PC-9 (cell line): ENCODE measurements around the gene GARNL3.

Experiments
- EZH2 ChIP-seq: fragments of 200-600 bp; sonication (generic); IDR thresholded peaks from 2 replicates; pipeline ENCODE4 v1.8.0; 2017; ENCODE audit warnings: antibody characterized with exemption, low read depth
- TF ChIP-seq, protein P1 (sequence below): fragments of 200-600 bp; sonication (generic); conservative IDR thresholded peaks from 2 replicates; pipeline ENCODE4 v1.6.1; 2017; ENCODE audit warnings: mixed run types, antibody characterized with exemption, mild to moderate bottlenecking, moderate library complexity

DNA sequence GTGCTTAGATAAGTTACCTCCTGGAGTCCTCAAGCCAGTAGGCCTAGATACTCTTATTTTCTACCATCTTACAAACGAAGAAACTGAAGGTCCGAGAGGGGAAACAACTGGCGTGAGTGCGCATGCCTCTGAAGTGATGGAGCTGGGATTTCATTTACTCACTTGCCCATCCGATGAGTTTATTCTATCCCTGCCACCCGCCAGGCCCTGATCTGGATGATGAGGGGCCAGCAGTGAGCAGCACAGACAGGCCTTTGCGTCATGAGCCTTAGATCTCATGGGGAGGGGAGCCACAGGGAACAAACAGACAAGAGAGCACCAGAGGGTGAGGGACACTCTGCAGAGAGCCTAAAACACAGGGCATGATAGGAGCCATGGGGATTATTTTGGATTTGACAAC is 98.3 kb downstream of the GARNL3 start:
- TF ChIP-seq, protein P1, sequence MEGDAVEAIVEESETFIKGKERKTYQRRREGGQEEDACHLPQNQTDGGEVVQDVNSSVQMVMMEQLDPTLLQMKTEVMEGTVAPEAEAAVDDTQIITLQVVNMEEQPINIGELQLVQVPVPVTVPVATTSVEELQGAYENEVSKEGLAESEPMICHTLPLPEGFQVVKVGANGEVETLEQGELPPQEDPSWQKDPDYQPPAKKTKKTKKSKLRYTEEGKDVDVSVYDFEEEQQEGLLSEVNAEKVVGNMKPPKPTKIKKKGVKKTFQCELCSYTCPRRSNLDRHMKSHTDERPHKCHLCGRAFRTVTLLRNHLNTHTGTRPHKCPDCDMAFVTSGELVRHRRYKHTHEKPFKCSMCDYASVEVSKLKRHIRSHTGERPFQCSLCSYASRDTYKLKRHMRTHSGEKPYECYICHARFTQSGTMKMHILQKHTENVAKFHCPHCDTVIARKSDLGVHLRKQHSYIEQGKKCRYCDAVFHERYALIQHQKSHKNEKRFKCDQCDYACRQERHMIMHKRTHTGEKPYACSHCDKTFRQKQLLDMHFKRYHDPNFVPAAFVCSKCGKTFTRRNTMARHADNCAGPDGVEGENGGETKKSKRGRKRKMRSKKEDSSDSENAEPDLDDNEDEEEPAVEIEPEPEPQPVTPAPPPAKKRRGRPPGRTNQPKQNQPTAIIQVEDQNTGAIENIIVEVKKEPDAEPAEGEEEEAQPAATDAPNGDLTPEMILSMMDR: no peak
- TF ChIP-seq EZH2: no peak
